ENCODE results near the gene ADAM10. TPM values are rescaled to one million over a fixed set of nuclear protein-coding genes. Genes with fewer than 3 reads are reported as not detected.

Gene ADAM10
- total RNA-seq, 1 experiment from 2014 or later = 159 TPM

DNA sequence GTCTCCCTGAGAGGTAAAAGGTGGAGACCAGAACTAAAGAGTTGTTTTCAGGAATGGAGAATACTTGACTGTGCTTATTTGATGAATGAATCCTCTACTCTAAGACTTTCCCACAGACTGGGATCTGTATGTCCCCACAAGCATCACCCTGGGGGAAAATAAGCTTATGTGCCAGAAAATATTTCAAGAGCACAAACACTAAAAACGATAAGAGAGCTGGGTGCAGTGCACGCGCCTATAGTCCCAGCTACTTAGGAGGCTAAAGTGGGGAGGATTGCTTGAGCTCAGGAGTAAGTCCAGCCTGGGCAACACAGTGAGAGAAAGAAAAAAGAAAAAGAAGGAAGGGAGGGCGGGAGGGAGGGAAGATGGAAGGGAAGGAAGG is 150.7 kb downstream of the ADAM10 start:
- Histone ChIP-seq H3K79me2 (ENCODE audit: insufficient read depth, low read length) (no peaks in the 10 kb centered on the region), H2AFZ (ENCODE audit: low read length) (no peak overlapping the region), H3K9me3 (ENCODE audit: control insufficient read depth, low read depth, low read length) (no peaks in the 10 kb centered on the region), H2BK120ac (ENCODE audit: low read depth, low read length, poor library complexity, severe bottlenecking) (no peak overlapping the region), H2AK5ac (ENCODE audit: insufficient read length, low read length) (no peak overlapping the region), H4K5ac (ENCODE audit: insufficient read length, low read depth, low read length) (no peak overlapping the region), H3K4ac (ENCODE audit: low read depth, low read length) (no peak overlapping the region), H3K27ac (ENCODE audit: insufficient read length, low read depth, low read length) (no peak overlapping the region), H3K9ac (ENCODE audit: extremely low read depth, insufficient read length, low read length) (no peak overlapping the region), H3K23me2 (ENCODE audit: insufficient read length, low read depth, low read length, poor library complexity, severe bottlenecking) (no peaks in the 10 kb centered on the region), H2BK15ac (ENCODE audit: low read depth, low read length) (no peak overlapping the region), H3K4me2 (ENCODE audit: insufficient read depth, insufficient read length, low read length) (no peak overlapping the region), H3K56ac (ENCODE audit: insufficient read length, low read depth, low read length) (no peak overlapping the region), H3K23ac (ENCODE audit: insufficient read length, low read depth, low read length) (no peak overlapping the region), H2BK5ac (ENCODE audit: insufficient read length, low read length) (no peak overlapping the region), H3K79me1 (ENCODE audit: insufficient read depth, low read depth, low read length, poor library complexity, severe bottlenecking) (no peaks in the 10 kb centered on the region), H3K4me1 (ENCODE audit: insufficient read depth, low read length) (no peaks in the 10 kb centered on the region), H4K8ac (replicated peaks; ENCODE audit: insufficient read length, low read depth, low read length) (no peak overlapping the region), H4K91ac (ENCODE audit: insufficient read length, low read depth, low read length) (no peak overlapping the region), H2BK20ac (ENCODE audit: low read depth, low read length, poor library complexity, severe bottlenecking) (no peak overlapping the region), H4K20me1 (ENCODE audit: control insufficient read depth, insufficient read depth, insufficient read length) (no peaks in the 10 kb centered on the region), H3T11ph (ENCODE audit: low read length) (no peak overlapping the region), H3K14ac (ENCODE audit: insufficient read depth, low read length) (no peak overlapping the region), H3K27me3 (ENCODE audit: insufficient read depth, low read length) (no peaks in the 10 kb centered on the region), H2BK12ac (ENCODE audit: insufficient read length, low read depth, low read length) (no peak overlapping the region), H3K18ac (ENCODE audit: insufficient read length, low read depth, low read length) (no peak overlapping the region)
- Mint-ChIP-seq H3K36me3 (ENCODE audit: insufficient read depth in 1 of 3, low read depth in 3 of 3) (peaks cover 2 to 16% (median 13%) of the 10 kb centered on the region in 3 experiments; a peak in 6 of 7 replicates), H3K4me1 (peaks cover 11 to 14% of the 10 kb centered on the region in 2 experiments), H3K9me3 (no peaks in the 10 kb centered on the region; a peak in 1 of 5 replicates), H3K4me3 (peak overlapping the region in 1 of 2 experiments; percentile 27; a peak in 2 of 5 replicates), H3K27me3 (ENCODE audit: low read depth) (no peaks in the 10 kb centered on the region), H3K27ac (peak overlapping the region; percentile 70 to 96 (median 79); a peak in 5 of 7 replicates)
- DNase-seq = no peak
- TF ChIP-seq, protein P1, sequence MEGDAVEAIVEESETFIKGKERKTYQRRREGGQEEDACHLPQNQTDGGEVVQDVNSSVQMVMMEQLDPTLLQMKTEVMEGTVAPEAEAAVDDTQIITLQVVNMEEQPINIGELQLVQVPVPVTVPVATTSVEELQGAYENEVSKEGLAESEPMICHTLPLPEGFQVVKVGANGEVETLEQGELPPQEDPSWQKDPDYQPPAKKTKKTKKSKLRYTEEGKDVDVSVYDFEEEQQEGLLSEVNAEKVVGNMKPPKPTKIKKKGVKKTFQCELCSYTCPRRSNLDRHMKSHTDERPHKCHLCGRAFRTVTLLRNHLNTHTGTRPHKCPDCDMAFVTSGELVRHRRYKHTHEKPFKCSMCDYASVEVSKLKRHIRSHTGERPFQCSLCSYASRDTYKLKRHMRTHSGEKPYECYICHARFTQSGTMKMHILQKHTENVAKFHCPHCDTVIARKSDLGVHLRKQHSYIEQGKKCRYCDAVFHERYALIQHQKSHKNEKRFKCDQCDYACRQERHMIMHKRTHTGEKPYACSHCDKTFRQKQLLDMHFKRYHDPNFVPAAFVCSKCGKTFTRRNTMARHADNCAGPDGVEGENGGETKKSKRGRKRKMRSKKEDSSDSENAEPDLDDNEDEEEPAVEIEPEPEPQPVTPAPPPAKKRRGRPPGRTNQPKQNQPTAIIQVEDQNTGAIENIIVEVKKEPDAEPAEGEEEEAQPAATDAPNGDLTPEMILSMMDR (conservative IDR thresholded peaks at IDR 0.05) = no peak
- no CpG with 5 or more reads among the region's 4 CpGs for WGBS (ENCODE audit: extremely low coverage, insufficient read length, low lambda C conversion rate)

Data from H9 (cell line).